HepG2 (cell line): ENCODE data around the gene C1QL4. TPM values are rescaled to one million over a fixed set of nuclear protein-coding genes. Genes with fewer than 3 reads are reported as not detected.

ENCODE experiments used
- ATAC-seq: fragments of 200-7000 bp; cut with Tn5 transposase; 3 replicates; pipeline ENCODE4 v1.9.1; 2020; ENCODE audit warnings: mild to moderate bottlenecking, moderate library complexity
- BruUV-seq: library from RNA; stranded (reverse); fragments of 400-500 nt; replicated peaks from 2 replicates; lab custom pipeline; 2021; lab: Mats Ljungman, UMichigan
- CTCF ChIA-PET: fragments of 300-600 bp; formaldehyde crosslinking; extraction: SDS; loops from one replicate; lab custom pipeline; 2021; ENCODE audit warnings: low total read pairs, inconsistent platforms, low intra/inter-chr PET ratio; lab: Yijun Ruan, JAX
- POLR2A ChIA-PET: fragments of 350-600 bp; sonication (Branson Sonifier 250); formaldehyde crosslinking; loops from one replicate; lab custom pipeline; 2020; ENCODE audit warnings: antibody characterized with exemption, inconsistent platforms; lab: Yijun Ruan, JAX
- DNase-seq: peaks from one replicate; pipeline ENCODE4 v3.0.0-alpha.2; 2015; ENCODE audit warnings: low spot score
- FAIRE-seq: peaks from 3 replicates; lab custom pipeline; 2011; peaks lifted over from hg19 to GRCh38; lab: Jason Lieb, UNC
- H2AFZ ChIP-seq: one replicate; pipeline ENCODE4 v1.6.1; 2011; ENCODE audit warnings: low read length, inconsistent platforms
- H3K27ac ChIP-seq: fragments of 300-600 bp; 3 replicates; pipeline ENCODE4 v1.8.0; 2011; ENCODE audit warnings: mixed run types, mild to moderate bottlenecking, mixed read lengths, low read length, inconsistent platforms; ENCODE audit not compliant: insufficient read depth; ENCODE audit errors: extremely low read length
- H3K27me3 ChIP-seq, 2 experiments: fragments of 200-600 bp in 1 of 2; 2 replicates in 1 of 2; 3 replicates in 1 of 2; pipeline versions ENCODE4 v1.6.0 to v1.8.0; 2011; ENCODE audit warnings: low read length in 2 of 2, mild to moderate bottlenecking in 2 of 2, moderate library complexity in 2 of 2, inconsistent platforms in 1 of 2; ENCODE audit not compliant: insufficient read depth in 2 of 2, control insufficient read depth in 1 of 2
- H3K36me3 ChIP-seq, 2 experiments: fragments of 200-600 bp in 1 of 2; replicated peaks in 1 of 2; 2 replicates in 1 of 2; 3 replicates in 1 of 2; pipeline versions ENCODE4 v1.5.1 to v1.8.0; 2011; ENCODE audit warnings: low read length in 2 of 2, inconsistent platforms in 1 of 2; ENCODE audit not compliant: insufficient read depth in 2 of 2, control insufficient read depth in 1 of 2
- H3K4me1 ChIP-seq: 2 replicates; pipeline ENCODE4 v1.5.1; 2012; ENCODE audit warnings: low read length, inconsistent platforms; ENCODE audit not compliant: insufficient read depth
- H3K4me2 ChIP-seq: 2 replicates; pipeline ENCODE4 v1.6.0; 2011; ENCODE audit warnings: low read depth, low read length, inconsistent platforms
- H3K4me3 ChIP-seq, 3 experiments: fragments of 200-600 bp in 1 of 3; sonication (generic), shearing (Covaris generic) in 1 of 3; replicated peaks in 1 of 3; 2 replicates each; pipeline ENCODE4 v1.5.1; 2011 to 2016; ENCODE audit warnings: low read length in 3 of 3, inconsistent platforms in 2 of 3, low read depth in 2 of 3, mild to moderate bottlenecking in 2 of 3, control low read depth in 1 of 3, mixed read lengths in 1 of 3; ENCODE audit not compliant: insufficient read depth in 1 of 3
- H3K79me2 ChIP-seq: one replicate; pipeline ENCODE4 v1.6.1; 2011; ENCODE audit warnings: low read length, inconsistent platforms; ENCODE audit not compliant: insufficient read depth
- H3K9ac ChIP-seq: 2 replicates; pipeline ENCODE4 v1.6.0; 2011; ENCODE audit warnings: mild to moderate bottlenecking, low read depth, low read length, inconsistent platforms; ENCODE audit not compliant: insufficient read depth
- H3K9me3 ChIP-seq: 2 replicates; pipeline ENCODE4 v1.5.1; 2012; ENCODE audit warnings: mild to moderate bottlenecking, low read length
- H4K20me1 ChIP-seq: 2 replicates; pipeline ENCODE4 v1.6.0; 2011; ENCODE audit warnings: inconsistent platforms, mild to moderate bottlenecking, low read length, moderate library complexity; ENCODE audit not compliant: insufficient read depth
- ATRX ChIP-seq: sonication (generic); formaldehyde crosslinking; IDR thresholded peaks from 2 replicates; pipeline ENCODE4 v1.4.0; 2020; ENCODE audit warnings: missing genetic modification reagents, borderline replicate concordance
- DR1 ChIP-seq: sonication (generic); formaldehyde crosslinking; IDR thresholded peaks from 2 replicates; pipeline ENCODE4 v1.8.0; 2021; ENCODE audit warnings: mild to moderate bottlenecking, missing genetic modification reagents, inconsistent platforms
- ERF ChIP-seq: IDR thresholded peaks from 2 replicates; pipeline ENCODE4 v1.6.1; 2018; ENCODE audit warnings: missing biosample characterization, missing genetic modification reagents
- IKZF4 ChIP-seq: sonication (generic); formaldehyde crosslinking; IDR thresholded peaks from 2 replicates; pipeline ENCODE4 v1.5.1; 2020; ENCODE audit warnings: borderline replicate concordance, mild to moderate bottlenecking, low read depth, missing genetic modification reagents; ENCODE audit errors: not compliant biosample characterization
- MIXL1 ChIP-seq: IDR thresholded peaks from 2 replicates; pipeline ENCODE4 v1.6.1; 2016
- NFIB ChIP-seq: sonication (generic); formaldehyde crosslinking; IDR thresholded peaks from 2 replicates; pipeline ENCODE4 v1.9.0; 2021; ENCODE audit warnings: missing genetic modification reagents, mild to moderate bottlenecking, borderline replicate concordance
- NFKB2 ChIP-seq: sonication (generic); formaldehyde crosslinking; IDR thresholded peaks from 2 replicates; pipeline ENCODE4 v1.4.0; 2020; ENCODE audit warnings: missing genetic modification reagents, borderline replicate concordance
- PHF8 ChIP-seq: sonication (generic); formaldehyde crosslinking; IDR thresholded peaks from 2 replicates; pipeline ENCODE4 v1.5.0; 2020; ENCODE audit warnings: missing genetic modification reagents
- POGK ChIP-seq: sonication (generic); formaldehyde crosslinking; conservative IDR thresholded peaks from 2 replicates; pipeline ENCODE4 v1.8.0; 2022; ENCODE audit warnings: mild to moderate bottlenecking, moderate library complexity, missing genetic modification reagents
- SP1 ChIP-seq, 2 experiments: fragments of 450-650 bp in 1 of 2; sonication (generic) in 1 of 2; formaldehyde crosslinking in 1 of 2; IDR thresholded peaks; 2 replicates each; pipeline versions ENCODE4 v1.4.0 to v1.6.1; 2016 to 2020; ENCODE audit warnings: missing genetic modification reagents in 1 of 2
- TMF1 ChIP-seq: sonication (generic); formaldehyde crosslinking; IDR thresholded peaks from 2 replicates; pipeline ENCODE4 v1.8.1; 2022; ENCODE audit warnings: low read depth, missing genetic modification reagents
- ZMAT3 ChIP-seq: sonication (generic); formaldehyde crosslinking; conservative IDR thresholded peaks from 2 replicates; pipeline ENCODE4 v1.7.0; 2021; ENCODE audit warnings: missing genetic modification reagents
- ZNF441 ChIP-seq: sonication (generic); formaldehyde crosslinking; IDR thresholded peaks from 2 replicates; pipeline ENCODE4 v1.7.0; 2021; ENCODE audit warnings: missing genetic modification reagents, borderline replicate concordance
- ZNF484 ChIP-seq: sonication (generic); formaldehyde crosslinking; IDR thresholded peaks from 2 replicates; pipeline ENCODE4 v1.5.1; 2020; ENCODE audit warnings: mild to moderate bottlenecking, low read depth, missing genetic modification reagents, borderline replicate concordance
- ZNF557 ChIP-seq: sonication (generic); formaldehyde crosslinking; IDR thresholded peaks from 2 replicates; pipeline ENCODE4 v1.4.0; 2020; ENCODE audit warnings: missing genetic modification reagents
- ZNF687 ChIP-seq: sonication (generic); formaldehyde crosslinking; IDR thresholded peaks from 2 replicates; pipeline ENCODE4 v1.5.1; 2020; ENCODE audit warnings: mild to moderate bottlenecking, missing genetic modification reagents, moderate library complexity
- WGBS: methylation state at CpG from one replicate; pipeline ENCODE4 v1.1.6; 2017; ENCODE audit warnings: low lambda C conversion rate; 5-methylcytosine and 5-hydroxymethylcytosine counted together
- in situ Hi-C: cut with HindIII; loops from 2 replicates; pipeline ENCODE4 v1.10.0; 2017; ENCODE audit warnings: low pct_unique_long_range_greater_than_20kb; ENCODE audit not compliant: extremely low pct_ligation_motif_present
- intact Hi-C: fragments of 100-400 bp; cut with micrococcal nuclease; formaldehyde crosslinking; loops from one replicate; pipeline ENCODE4 v1.10.0; 2022; ENCODE audit not compliant: unreplicated experiment
- polyA plus RNA-seq, 8 experiments: library from polyadenylated mRNA; depleted of rRNA in 3 of 8; stranded (reverse) in 7 of 8; unstranded in 1 of 8; fragments of >200 nt; fragmentation: Illumina TruSeq in 4 of 8; extraction: Trizol in 4 of 8; gene quantifications; 2 replicates each; pipeline versions ENCODE4 v1.2.1 to v1.2.3, GENCODE V29; 2011 to 2016; ENCODE audit warnings: low read depth in 4 of 8, missing spikeins in 1 of 8, mixed read lengths in 1 of 8; ENCODE audit not compliant: insufficient read depth in 1 of 8
- total RNA-seq, 5 experiments: library from RNA; depleted of rRNA; stranded (reverse); fragments of >200 nt; fragmentation: Illumina TruSeq; extraction: Trizol; gene quantifications; 2 replicates each; pipeline ENCODE4 v1.2.3, GENCODE V29; 2016; ENCODE audit warnings: low read depth in 1 of 5

Gene C1QL4
- total and polyA plus RNA-seq, 2 of the 13 experiments (the other 11 are each of a cell fraction or from before 2014, with no cell fraction given) = 0.03 TPM; not detected in 1

GRCh38 chr12:49377386-49377785 is 40.4 kb upstream of the C1QL4 start:
- H3K9ac ChIP-seq = no peak overlapping the region
- intact Hi-C loops = no loop called here
- BruUV-seq = no TSS peak
- no peaks in the 10 kb centered on the region for H3K9me3 ChIP-seq
- 67% methylated on average over 2 of the region's 2 CpGs for WGBS
- no peak overlapping the region for H3K4me2 ChIP-seq
- peaks cover 63% of the 10 kb centered on the region for H3K79me2 ChIP-seq
- no peak for TF ChIP-seq ZNF557 (CRISPR knock-in tag)
- no peak for TF ChIP-seq ZNF484 (CRISPR knock-in tag)
- TF ChIP-seq NFKB2 (CRISPR knock-in tag) = no peak
- no peak for TF ChIP-seq TMF1 (CRISPR knock-in tag)
- TF ChIP-seq POGK (CRISPR knock-in tag) = no peak
- no peak for TF ChIP-seq DR1 (CRISPR knock-in tag)
- TF ChIP-seq ZNF441 = no peak
- no peak for TF ChIP-seq ERF (CRISPR knock-in tag)
- no peak for TF ChIP-seq NFIB (CRISPR knock-in tag)
- TF ChIP-seq PHF8 (CRISPR knock-in tag) = no peak
- TF ChIP-seq IKZF4 = no peak
- no peak for TF ChIP-seq ZMAT3 (CRISPR knock-in tag)
- TF ChIP-seq ATRX = no peak
- TF ChIP-seq ZNF687 (CRISPR knock-in tag) = no peak
- no peak for TF ChIP-seq MIXL1 (CRISPR knock-in tag)
- TF ChIP-seq SP1 (IDR thresholded peaks at IDR 0.05) = no peak
- no peak for TF ChIP-seq SP1 (CRISPR knock-in tag; IDR thresholded peaks at IDR 0.05)
- H3K27ac ChIP-seq = no peak overlapping the region
- H3K27me3 ChIP-seq = no peaks in the 10 kb centered on the region
- ATAC-seq = no peak
- ChIA-PET POLR2A (interaction anchor here (1.6 kb wide), 1 partner anchor 10 kb away, joined by 10 read pairs; the partner anchor contains the start of gene SPATS2), CTCF (no interaction called here)
- H2AFZ ChIP-seq = no peak overlapping the region
- DNase-seq = no peak
- in situ Hi-C loops = no loop called here
- 0 out of 2 replicates have a peak, but pooled peaks cover 2% of the 10 kb centered on the region for H4K20me1 ChIP-seq
- H3K36me3 ChIP-seq = peaks cover 0 to 1% of the 10 kb centered on the region in 2 experiments; a peak in 2 of 5 replicates
- peaks cover 22% of the 10 kb centered on the region for H3K4me1 ChIP-seq
- FAIRE-seq = no peak
- H3K4me3 ChIP-seq = no peak overlapping the region
